Measurements from ENCODE around the gene MUS81. TPM values are rescaled to one million over a fixed set of nuclear protein-coding genes. Genes with fewer than 3 reads are reported as not detected.
A peak's percentile ranks its signal among the peaks of the same experiment; 100 is the strongest.

MUS81 gene
- total RNA-seq, 1 donor from 2014 or later: 63.6 TPM

DNA sequence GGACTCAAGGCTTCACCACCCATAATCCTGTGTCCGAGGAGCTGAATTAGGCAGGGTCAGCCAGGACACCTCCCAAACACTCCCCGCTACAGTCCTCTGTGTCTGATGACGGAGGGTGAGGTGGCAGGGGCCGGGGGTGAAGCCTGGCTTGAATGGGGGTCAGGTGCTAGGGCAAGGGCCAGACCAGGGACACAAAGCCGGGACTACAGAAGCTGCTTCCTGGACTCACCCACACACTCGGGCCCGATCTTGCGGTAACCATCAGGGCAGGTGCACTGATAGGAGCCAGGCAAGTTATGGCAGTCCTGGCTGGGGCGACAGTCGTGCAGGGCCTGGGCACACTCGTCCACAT lies 10.1 kb downstream of the MUS81 start:
- DNase-seq (ENCODE audit: low read depth): no peak
- peaks cover 6% of the 10 kb centered on the region for H3K36me3 ChIP-seq (ENCODE audit: control insufficient read depth, insufficient read depth, low read length)
- H3K27me3 ChIP-seq (ENCODE audit: control insufficient read depth, insufficient read depth, low read length): no peaks in the 10 kb centered on the region
- TF ChIP-seq, protein P1, sequence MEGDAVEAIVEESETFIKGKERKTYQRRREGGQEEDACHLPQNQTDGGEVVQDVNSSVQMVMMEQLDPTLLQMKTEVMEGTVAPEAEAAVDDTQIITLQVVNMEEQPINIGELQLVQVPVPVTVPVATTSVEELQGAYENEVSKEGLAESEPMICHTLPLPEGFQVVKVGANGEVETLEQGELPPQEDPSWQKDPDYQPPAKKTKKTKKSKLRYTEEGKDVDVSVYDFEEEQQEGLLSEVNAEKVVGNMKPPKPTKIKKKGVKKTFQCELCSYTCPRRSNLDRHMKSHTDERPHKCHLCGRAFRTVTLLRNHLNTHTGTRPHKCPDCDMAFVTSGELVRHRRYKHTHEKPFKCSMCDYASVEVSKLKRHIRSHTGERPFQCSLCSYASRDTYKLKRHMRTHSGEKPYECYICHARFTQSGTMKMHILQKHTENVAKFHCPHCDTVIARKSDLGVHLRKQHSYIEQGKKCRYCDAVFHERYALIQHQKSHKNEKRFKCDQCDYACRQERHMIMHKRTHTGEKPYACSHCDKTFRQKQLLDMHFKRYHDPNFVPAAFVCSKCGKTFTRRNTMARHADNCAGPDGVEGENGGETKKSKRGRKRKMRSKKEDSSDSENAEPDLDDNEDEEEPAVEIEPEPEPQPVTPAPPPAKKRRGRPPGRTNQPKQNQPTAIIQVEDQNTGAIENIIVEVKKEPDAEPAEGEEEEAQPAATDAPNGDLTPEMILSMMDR (IDR thresholded peaks at IDR 0.05; ENCODE audit: insufficient read depth, low read length, poor library complexity, severe bottlenecking): no peak
- no peak overlapping the region for H3K4me3 ChIP-seq (ENCODE audit: low read depth, low read length)

DNA sequence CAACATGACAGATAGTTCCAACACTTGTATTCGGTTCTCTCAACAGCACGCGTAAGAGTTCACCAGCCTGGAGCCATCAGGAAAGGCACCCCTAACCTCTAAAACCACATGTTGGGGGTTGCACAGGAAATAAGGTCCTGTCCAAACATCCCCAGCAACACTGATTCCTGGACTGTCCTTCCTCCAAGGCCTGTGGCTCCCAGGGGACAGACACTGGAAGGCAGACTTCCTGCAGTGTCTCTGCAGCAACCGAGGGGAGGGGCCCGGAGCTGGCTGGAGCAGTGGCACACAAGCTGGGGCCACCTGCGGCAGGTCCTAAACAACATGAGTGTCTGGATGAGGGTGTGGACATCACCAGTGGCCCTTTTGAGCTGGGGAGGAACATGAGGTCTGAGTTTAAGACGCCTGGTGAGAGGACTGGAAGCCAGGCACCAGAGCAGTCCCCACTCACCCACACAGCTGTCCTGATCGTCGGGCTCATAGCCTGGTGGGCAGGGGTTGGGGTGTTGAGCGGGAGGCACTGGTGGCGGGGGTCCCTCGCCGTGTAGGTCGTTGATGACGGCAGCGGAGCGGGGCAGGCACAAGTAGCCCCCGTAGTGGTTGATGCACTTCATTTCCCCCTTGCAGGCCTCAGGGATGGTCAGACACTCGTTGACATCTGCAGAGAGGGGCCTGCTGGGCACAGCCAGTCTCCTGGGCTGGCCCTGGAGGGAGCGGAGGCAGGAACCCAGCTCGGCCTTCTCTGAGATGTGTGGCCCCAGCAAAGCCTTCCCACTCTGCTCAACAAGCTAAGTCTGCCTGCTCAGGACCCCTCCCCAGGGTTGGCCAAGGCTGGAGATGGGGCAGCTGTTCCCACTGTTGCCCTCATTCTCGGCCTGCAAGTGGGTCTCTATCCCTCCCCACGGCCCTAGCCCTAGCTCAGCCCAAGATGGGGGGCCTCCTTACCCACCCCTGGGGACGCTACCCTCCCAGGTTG lies 10.8 kb downstream of the MUS81 start:
- Histone ChIP-seq H3K27me3 (ENCODE audit: control insufficient read depth, insufficient read depth, low read length) (no peaks in the 10 kb centered on the region), H3K4me3 (ENCODE audit: low read depth, low read length) (no peak overlapping the region), H3K36me3 (ENCODE audit: control insufficient read depth, insufficient read depth, low read length) (peaks cover 5% of the 10 kb centered on the region)
- DNase-seq (ENCODE audit: low read depth): no peak
- TF ChIP-seq, protein P1 (IDR thresholded peaks at IDR 0.05; ENCODE audit: insufficient read depth, low read length, poor library complexity, severe bottlenecking): no peak

DNA sequence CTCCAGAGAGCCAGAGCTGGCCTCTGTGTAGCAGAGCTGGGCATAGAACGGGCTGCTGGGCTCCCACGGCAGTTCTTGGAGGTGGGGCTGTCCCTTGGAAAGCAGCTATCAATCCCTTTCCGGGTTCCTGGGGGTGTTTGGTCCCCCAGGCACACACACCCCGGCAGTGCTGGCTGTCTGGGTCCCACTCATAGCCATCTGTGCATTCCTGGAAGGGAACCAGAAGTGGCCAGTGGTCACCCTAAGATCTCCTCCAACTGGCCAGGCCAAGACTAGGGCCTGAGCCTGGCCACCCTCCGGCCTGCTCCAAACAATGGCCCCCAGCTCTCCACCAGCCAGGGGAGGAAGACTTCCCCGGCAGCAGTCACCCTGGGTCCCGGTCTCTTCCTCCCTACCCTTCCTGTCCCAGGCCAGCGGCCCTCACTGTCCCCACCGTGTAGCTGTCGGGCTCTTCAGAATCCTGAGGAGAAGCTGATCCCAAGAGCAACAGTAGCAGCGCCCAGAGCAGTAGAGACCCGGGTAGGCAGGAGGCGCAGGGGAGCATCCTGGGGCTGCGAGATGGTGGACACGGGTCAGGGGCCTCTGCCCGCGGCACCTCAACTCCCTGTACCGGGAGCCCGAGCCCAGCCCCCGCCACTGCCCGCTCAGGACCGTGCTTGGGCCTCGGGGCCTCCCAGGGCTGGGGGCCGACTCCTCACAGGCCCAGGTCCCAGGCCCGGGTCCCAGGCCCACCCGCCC lies 11.7 kb downstream of the MUS81 start:
- Histone ChIP-seq H3K27me3 (ENCODE audit: control insufficient read depth, insufficient read depth, low read length) (no peaks in the 10 kb centered on the region), H3K36me3 (ENCODE audit: control insufficient read depth, insufficient read depth, low read length) (peaks cover 4% of the 10 kb centered on the region), H3K4me3 (ENCODE audit: low read depth, low read length) (peak overlapping the region; percentile 72)
- DNase-seq (ENCODE audit: low read depth): no peak
- TF ChIP-seq, protein P1 (IDR thresholded peaks at IDR 0.05; ENCODE audit: insufficient read depth, low read length, poor library complexity, severe bottlenecking): peak; percentile 35

DNA sequence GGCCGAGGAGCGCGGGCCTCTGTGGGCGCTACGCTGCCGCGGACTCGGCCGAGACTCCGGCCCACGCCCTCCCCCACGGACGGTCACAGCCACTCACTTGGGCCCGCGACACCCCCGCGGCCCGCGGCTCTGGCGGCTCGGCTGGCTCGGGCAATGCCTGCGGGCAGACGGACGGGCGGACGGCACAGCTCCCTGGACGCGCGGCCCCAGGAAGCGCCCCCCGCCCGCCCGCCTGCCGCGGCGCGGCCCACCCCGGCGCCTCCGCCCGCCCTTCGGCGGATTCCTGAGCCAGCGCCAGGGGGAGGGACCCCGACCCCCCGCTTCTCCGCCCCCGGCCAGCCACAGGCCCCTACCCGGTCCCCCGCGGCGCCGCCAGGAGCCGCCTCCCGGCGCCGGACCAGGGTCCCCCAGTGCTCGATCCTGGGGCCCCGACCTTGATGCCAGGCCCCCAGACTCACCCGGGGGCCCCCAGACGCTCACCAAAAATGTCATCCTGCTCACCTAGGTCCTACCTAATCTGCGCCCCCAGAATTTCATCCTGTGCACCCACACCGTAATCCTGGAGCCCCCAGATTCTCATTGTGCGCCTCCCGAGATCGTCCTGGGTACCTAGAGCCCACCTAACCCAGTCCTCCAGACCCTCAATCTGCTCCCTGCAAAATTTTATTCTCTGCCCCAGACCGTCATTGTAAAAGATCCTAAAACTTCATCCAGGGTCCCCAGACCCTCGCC lies 12.5 kb downstream of the MUS81 start, which contains the start of gene EFEMP2:
Gene EFEMP2 (minus strand): TSS at position 215 of the 732 bp plus-strand sequence. CDS start 446 bp downstream, outside the sequence.
- no peak for DNase-seq (ENCODE audit: low read depth)
- H3K4me3 ChIP-seq (ENCODE audit: low read depth, low read length): peak within 1 kb of the TSS; percentile 72
- H3K27me3 ChIP-seq (ENCODE audit: control insufficient read depth, insufficient read depth, low read length): no peaks in the 10 kb centered on the region
- peaks cover 4% of the 10 kb centered on the region for H3K36me3 ChIP-seq (ENCODE audit: control insufficient read depth, insufficient read depth, low read length)
- TF ChIP-seq, protein P1 (IDR thresholded peaks at IDR 0.05; ENCODE audit: insufficient read depth, low read length, poor library complexity, severe bottlenecking): no peak

DNA sequence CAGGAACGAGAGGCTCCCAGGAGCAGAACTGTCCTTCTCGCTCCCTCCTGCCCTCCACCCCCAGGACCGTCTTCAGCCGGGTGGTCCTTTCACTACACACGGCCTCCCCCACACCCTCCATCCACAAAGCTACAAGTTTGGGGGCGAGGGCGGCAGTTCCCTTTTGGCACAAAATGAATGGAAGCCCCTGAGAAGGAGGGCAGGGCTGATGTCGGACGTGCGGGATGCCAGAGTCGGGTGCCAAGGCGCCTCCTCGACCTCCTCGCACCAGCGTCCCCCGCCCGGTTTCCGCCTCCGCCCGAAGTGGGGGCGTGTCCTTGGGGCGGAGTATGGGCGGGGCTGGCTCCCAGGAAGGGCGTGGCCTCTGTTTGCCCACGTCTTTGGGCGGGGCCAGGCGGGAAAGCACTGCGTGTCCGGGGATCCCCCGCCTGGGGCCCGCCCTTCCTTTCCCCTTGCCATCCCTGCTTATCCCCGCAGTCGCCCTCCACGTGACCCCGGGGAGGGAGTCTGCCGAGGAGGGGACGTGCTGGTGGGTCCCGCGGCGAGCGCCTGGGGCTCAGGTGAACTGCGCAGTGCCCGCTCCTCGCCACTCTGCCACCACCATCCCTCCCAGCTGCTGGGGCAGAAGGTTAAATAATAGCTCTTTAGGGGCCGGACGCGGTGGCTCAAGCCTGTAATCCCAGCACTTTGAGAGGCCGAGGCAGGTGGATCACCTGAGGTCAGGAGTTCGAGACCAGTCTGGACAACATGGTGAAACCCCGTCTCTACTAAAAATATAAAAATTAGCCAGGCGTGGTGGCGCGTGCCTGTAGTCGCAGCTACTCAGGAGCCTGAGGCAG lies 13.3 kb downstream of the MUS81 start:
- Histone ChIP-seq H3K4me3 (ENCODE audit: low read depth, low read length) (peak overlapping the region; percentile 72), H3K36me3 (ENCODE audit: control insufficient read depth, insufficient read depth, low read length) (peaks cover 4% of the 10 kb centered on the region), H3K27me3 (ENCODE audit: control insufficient read depth, insufficient read depth, low read length) (no peaks in the 10 kb centered on the region)
- no peak for DNase-seq (ENCODE audit: low read depth)
- TF ChIP-seq, protein P1 (IDR thresholded peaks at IDR 0.05; ENCODE audit: insufficient read depth, low read length, poor library complexity, severe bottlenecking): no peak
